ENCODE data around the gene SLC5A11. TPM values are rescaled to one million over a fixed set of nuclear protein-coding genes. Genes with fewer than 3 reads are reported as not detected.

SLC5A11 gene
- total RNA-seq, 1 donor from 2014 or later: 0.63 TPM

- Mint-ChIP-seq H3K4me3 (no peak overlapping the region), H3K27me3 (peaks cover 3% of the 10 kb centered on the region), H3K27ac (no peak overlapping the region), H3K4me1 (ENCODE audit: unreplicated experiment) (no peaks in the 10 kb centered on the region), H3K9me3 (no peaks in the 10 kb centered on the region), H3K36me3 (no peaks in the 10 kb centered on the region)
- no peak for TF ChIP-seq CTCF (conservative IDR thresholded peaks at IDR 0.05)
- no peak for DNase-seq (ENCODE audit: extremely low spot score, unreplicated experiment)
Observed at GRCh38 chr16:24851700-24852099, 5.9 kb downstream of the SLC5A11 start.

GRCh38 chr16:24852281-24852721, 6.5 kb downstream of the SLC5A11 start:
- H3K4me3 Mint-ChIP-seq: no peak overlapping the region
- DNase-seq (ENCODE audit: extremely low spot score, unreplicated experiment): no peak
- no peak for TF ChIP-seq CTCF (conservative IDR thresholded peaks at IDR 0.05)
- no peaks in the 10 kb centered on the region for H3K9me3 Mint-ChIP-seq
- H3K27ac Mint-ChIP-seq: no peak overlapping the region
- H3K36me3 Mint-ChIP-seq: no peaks in the 10 kb centered on the region
- peaks cover 3% of the 10 kb centered on the region for H3K27me3 Mint-ChIP-seq
- H3K4me1 Mint-ChIP-seq (ENCODE audit: unreplicated experiment): no peaks in the 10 kb centered on the region

GRCh38 chr16:24853169-24853824, 7.5 kb downstream of the SLC5A11 start:
- Mint-ChIP-seq H3K27me3 (no peaks in the 10 kb centered on the region), H3K27ac (no peak overlapping the region), H3K36me3 (no peaks in the 10 kb centered on the region), H3K4me3 (no peak overlapping the region), H3K9me3 (peaks cover under 1% of the 10 kb centered on the region), H3K4me1 (ENCODE audit: unreplicated experiment) (no peaks in the 10 kb centered on the region)
- no peak for DNase-seq (ENCODE audit: extremely low spot score, unreplicated experiment)
- no peak for TF ChIP-seq CTCF (conservative IDR thresholded peaks at IDR 0.05)

GRCh38 chr16:24853830-24854229, 8.1 kb downstream of the SLC5A11 start:
- DNase-seq (ENCODE audit: extremely low spot score, unreplicated experiment): no peak
- no peaks in the 10 kb centered on the region for H3K36me3 Mint-ChIP-seq
- TF ChIP-seq CTCF (conservative IDR thresholded peaks at IDR 0.05): no peak
- no peaks in the 10 kb centered on the region for H3K4me1 Mint-ChIP-seq (ENCODE audit: unreplicated experiment)
- H3K27me3 Mint-ChIP-seq: no peaks in the 10 kb centered on the region
- peaks cover 5% of the 10 kb centered on the region for H3K9me3 Mint-ChIP-seq
- no peak overlapping the region for H3K4me3 Mint-ChIP-seq
- no peak overlapping the region for H3K27ac Mint-ChIP-seq

GRCh38 chr16:24854607-24855171, 8.9 kb downstream of the SLC5A11 start:
- peaks cover 5% of the 10 kb centered on the region for H3K9me3 Mint-ChIP-seq
- no peaks in the 10 kb centered on the region for H3K27me3 Mint-ChIP-seq
- H3K4me1 Mint-ChIP-seq (ENCODE audit: unreplicated experiment): no peaks in the 10 kb centered on the region
- H3K27ac Mint-ChIP-seq: no peak overlapping the region
- H3K36me3 Mint-ChIP-seq: no peaks in the 10 kb centered on the region
- H3K4me3 Mint-ChIP-seq: no peak overlapping the region
- TF ChIP-seq CTCF (conservative IDR thresholded peaks at IDR 0.05): no peak
- DNase-seq (ENCODE audit: extremely low spot score, unreplicated experiment): no peak

All from type B pancreatic cell (in vitro differentiated cells).